Measurements from ENCODE around the gene TRPM3. TPM values are rescaled to one million over a fixed set of nuclear protein-coding genes. Genes with fewer than 3 reads are reported as not detected.

TRPM3 gene
- total RNA-seq, 4 donors from 2014 or later = under 0.01 to 0.26 (median under 0.01) TPM

- H3K4me3 ChIP-seq = no peak overlapping the region
- H3K27ac ChIP-seq = no peak overlapping the region
- intact Hi-C loops (cut with DNase I) = no loop called here
- H3K4me1 ChIP-seq = no peaks in the 10 kb centered on the region
- no peaks in the 10 kb centered on the region for H3K9me3 ChIP-seq
- H3K27me3 ChIP-seq = no peaks in the 10 kb centered on the region
- no peak for DNase-seq
- no peaks in the 10 kb centered on the region for H3K36me3 ChIP-seq
- 75 to 86% methylated on average over 1 of the region's 1 CpG for WGBS, 2 donors
- TF ChIP-seq CTCF (IDR thresholded peaks at IDR 0.05) = no peak
- TF ChIP-seq POLR2A (IDR thresholded peaks at IDR 0.05) = no peak
Observed at GRCh38 chr9:70789086-70789485, 332.3 kb downstream of the TRPM3 start.

- TF ChIP-seq CTCF (IDR thresholded peaks at IDR 0.05) (no peak), POLR2A (IDR thresholded peaks at IDR 0.05) (no peak)
- H3K4me3 ChIP-seq = no peak overlapping the region
- intact Hi-C loops (cut with DNase I) = no loop called here
- WGBS, 2 donors = 32 to 42% methylated on average over 2 of the region's 2 CpGs
- DNase-seq = no peak
- no peak overlapping the region for H3K27ac ChIP-seq
- H3K9me3 ChIP-seq = no peaks in the 10 kb centered on the region
- H3K4me1 ChIP-seq = no peaks in the 10 kb centered on the region
- no peaks in the 10 kb centered on the region for H3K36me3 ChIP-seq
- no peaks in the 10 kb centered on the region for H3K27me3 ChIP-seq
Observed at GRCh38 chr9:70784456-70784855, 337.0 kb downstream of the TRPM3 start.

GRCh38 chr9:70778568-70778967 lies 342.9 kb downstream of the TRPM3 start:
- intact Hi-C loops (cut with DNase I) = no loop called here
- Histone ChIP-seq H3K36me3 (no peaks in the 10 kb centered on the region), H3K4me3 (no peak overlapping the region), H3K9me3 (no peaks in the 10 kb centered on the region), H3K27ac (no peak overlapping the region), H3K4me1 (no peaks in the 10 kb centered on the region), H3K27me3 (no peaks in the 10 kb centered on the region)
- no peak for DNase-seq
- WGBS, 2 donors = 63 to 66% methylated on average over 3 of the region's 3 CpGs
- no peak for TF ChIP-seq POLR2A (IDR thresholded peaks at IDR 0.05)
- TF ChIP-seq CTCF (IDR thresholded peaks at IDR 0.05) = no peak

GRCh38 chr9:70773579-70773978 lies 347.8 kb downstream of the TRPM3 start:
- 56 to 75% methylated on average over 5 of the region's 5 CpGs for WGBS, 2 donors

GRCh38 chr9:70772601-70773000 lies 348.8 kb downstream of the TRPM3 start:
- no peaks in the 10 kb centered on the region for H3K36me3 ChIP-seq
- TF ChIP-seq POLR2A (IDR thresholded peaks at IDR 0.05) = no peak
- no peak for TF ChIP-seq CTCF (IDR thresholded peaks at IDR 0.05)
- H3K27ac ChIP-seq = no peak overlapping the region
- no peaks in the 10 kb centered on the region for H3K9me3 ChIP-seq
- intact Hi-C loops (cut with DNase I) = no loop called here
- no peak for DNase-seq
- H3K27me3 ChIP-seq = no peaks in the 10 kb centered on the region
- no peak overlapping the region for H3K4me3 ChIP-seq
- 55 to 67% methylated on average over 3 of the region's 3 CpGs for WGBS, 2 donors
- no peaks in the 10 kb centered on the region for H3K4me1 ChIP-seq

More at GRCh38 chr9:70773579-70773978, 347.8 kb downstream of the TRPM3 start:
- no peak overlapping the region for H3K4me3 ChIP-seq
- no peak for DNase-seq
- intact Hi-C loops (cut with DNase I) = no loop called here
- no peaks in the 10 kb centered on the region for H3K4me1 ChIP-seq
- H3K9me3 ChIP-seq = no peaks in the 10 kb centered on the region
- no peaks in the 10 kb centered on the region for H3K36me3 ChIP-seq
- no peak overlapping the region for H3K27ac ChIP-seq
- no peaks in the 10 kb centered on the region for H3K27me3 ChIP-seq
- no peak for TF ChIP-seq POLR2A (IDR thresholded peaks at IDR 0.05)
- TF ChIP-seq CTCF (IDR thresholded peaks at IDR 0.05) = no peak

All from esophagus squamous epithelium (tissue), 5 donors.